GM13976 (cell line): ENCODE measurements around the gene PRKAG2.

Experiments
- DNase-seq: peaks from one replicate; pipeline ENCODE4 v3.0.0; 2012; ENCODE audit warnings: low spot score
- in situ Hi-C: fragments of 300-500 bp; cut with MboI; formaldehyde crosslinking; loops from one replicate; pipeline ENCODE4 v1.12.0; 2022; ENCODE audit warnings: low sequenced_read_pairs, mixed read lengths, inconsistent platforms; ENCODE audit not compliant: unreplicated experiment
- TF ChIP-seq, protein P1 (sequence below): IDR thresholded peaks from 2 replicates; pipeline ENCODE4 v1.5.1; 2012; ENCODE audit warnings: borderline replicate concordance, mild to moderate bottlenecking; ENCODE audit not compliant: insufficient read depth; ENCODE audit errors: extremely low read depth, missing control alignments, control extremely low read depth

PRKAG2 gene

DNA sequence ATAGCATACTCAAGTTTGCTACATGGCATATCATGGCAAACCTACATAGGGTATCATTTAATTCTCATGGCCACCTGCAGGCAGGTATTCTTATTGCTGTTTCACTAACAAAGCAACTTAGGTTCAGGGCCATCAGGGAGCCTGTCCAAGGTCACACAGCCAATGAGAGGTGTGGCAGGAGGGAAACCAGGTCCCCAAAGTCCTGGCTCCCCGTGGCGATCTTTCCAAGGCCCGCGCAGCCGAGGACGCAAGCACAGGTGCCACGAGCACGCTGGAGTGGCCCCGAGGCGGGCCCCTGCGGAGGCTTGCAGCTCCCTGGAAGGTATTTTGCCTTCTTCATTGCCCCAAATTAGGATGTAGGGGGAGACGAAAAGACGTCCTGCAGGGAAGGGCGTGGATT is 20.8 kb downstream of the PRKAG2 start:
- TF ChIP-seq, protein P1, sequence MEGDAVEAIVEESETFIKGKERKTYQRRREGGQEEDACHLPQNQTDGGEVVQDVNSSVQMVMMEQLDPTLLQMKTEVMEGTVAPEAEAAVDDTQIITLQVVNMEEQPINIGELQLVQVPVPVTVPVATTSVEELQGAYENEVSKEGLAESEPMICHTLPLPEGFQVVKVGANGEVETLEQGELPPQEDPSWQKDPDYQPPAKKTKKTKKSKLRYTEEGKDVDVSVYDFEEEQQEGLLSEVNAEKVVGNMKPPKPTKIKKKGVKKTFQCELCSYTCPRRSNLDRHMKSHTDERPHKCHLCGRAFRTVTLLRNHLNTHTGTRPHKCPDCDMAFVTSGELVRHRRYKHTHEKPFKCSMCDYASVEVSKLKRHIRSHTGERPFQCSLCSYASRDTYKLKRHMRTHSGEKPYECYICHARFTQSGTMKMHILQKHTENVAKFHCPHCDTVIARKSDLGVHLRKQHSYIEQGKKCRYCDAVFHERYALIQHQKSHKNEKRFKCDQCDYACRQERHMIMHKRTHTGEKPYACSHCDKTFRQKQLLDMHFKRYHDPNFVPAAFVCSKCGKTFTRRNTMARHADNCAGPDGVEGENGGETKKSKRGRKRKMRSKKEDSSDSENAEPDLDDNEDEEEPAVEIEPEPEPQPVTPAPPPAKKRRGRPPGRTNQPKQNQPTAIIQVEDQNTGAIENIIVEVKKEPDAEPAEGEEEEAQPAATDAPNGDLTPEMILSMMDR, result no peak
- in situ Hi-C loops, result no loop called here
- no peak for DNase-seq

DNA sequence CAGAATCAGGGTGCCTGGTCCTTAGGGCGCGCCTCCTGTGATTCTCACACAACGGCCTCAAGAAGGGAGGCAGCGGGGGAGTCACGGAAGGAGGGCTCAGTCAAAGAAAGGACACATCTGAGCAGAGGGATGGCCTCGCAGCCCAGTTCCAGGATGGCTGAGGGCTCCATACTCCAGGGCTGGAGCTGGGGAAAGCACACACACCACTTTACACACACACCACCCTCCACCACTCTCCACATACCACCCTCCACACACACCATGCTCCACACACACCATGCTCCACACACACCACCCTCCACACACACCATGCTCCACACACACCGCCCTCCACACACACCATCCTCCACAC is 22.2 kb downstream of the PRKAG2 start:
- TF ChIP-seq, protein P1, result no peak
- in situ Hi-C loops, result no loop called here
- no peak for DNase-seq

DNA sequence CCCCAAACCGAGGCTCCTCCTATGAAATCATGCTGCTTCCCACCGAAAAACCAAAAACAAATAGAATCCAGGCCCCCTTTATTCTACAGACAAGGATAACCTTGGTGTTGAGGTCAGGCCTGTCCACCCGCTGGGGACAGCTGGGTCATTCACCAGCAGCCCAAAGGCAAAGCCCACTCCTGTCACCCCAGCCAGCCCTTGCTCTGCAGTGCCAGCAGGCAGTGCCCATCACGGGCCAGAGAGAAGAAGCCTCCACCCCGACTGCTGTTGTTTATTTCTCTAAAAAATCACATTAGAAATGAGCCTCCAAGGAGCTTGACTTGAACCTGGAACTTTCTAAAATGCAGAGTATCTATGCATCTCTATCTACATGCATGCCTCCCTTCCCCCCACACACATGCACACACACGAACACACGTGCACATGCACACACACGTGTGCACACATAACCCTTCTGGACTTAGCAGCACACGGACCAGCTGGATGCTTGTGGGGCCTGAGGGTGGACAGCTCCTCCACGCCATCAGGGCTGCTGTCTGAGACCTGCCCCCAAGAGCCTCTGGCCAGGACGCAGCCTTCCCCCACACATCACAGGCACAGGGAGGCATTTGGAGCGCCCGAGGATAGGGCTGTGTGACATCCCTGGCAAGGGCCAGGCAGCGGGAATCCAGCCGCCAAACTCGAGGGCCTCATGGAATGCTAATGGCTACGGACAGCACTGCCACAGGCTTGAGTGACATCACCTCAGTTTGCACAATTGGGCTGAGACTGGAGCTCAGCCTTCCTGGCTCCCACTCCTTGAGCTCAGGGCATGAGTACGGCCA is 22.8 kb downstream of the PRKAG2 start:
- TF ChIP-seq, protein P1, result no peak
- DNase-seq, result no peak
- in situ Hi-C loops, result no loop called here

DNA sequence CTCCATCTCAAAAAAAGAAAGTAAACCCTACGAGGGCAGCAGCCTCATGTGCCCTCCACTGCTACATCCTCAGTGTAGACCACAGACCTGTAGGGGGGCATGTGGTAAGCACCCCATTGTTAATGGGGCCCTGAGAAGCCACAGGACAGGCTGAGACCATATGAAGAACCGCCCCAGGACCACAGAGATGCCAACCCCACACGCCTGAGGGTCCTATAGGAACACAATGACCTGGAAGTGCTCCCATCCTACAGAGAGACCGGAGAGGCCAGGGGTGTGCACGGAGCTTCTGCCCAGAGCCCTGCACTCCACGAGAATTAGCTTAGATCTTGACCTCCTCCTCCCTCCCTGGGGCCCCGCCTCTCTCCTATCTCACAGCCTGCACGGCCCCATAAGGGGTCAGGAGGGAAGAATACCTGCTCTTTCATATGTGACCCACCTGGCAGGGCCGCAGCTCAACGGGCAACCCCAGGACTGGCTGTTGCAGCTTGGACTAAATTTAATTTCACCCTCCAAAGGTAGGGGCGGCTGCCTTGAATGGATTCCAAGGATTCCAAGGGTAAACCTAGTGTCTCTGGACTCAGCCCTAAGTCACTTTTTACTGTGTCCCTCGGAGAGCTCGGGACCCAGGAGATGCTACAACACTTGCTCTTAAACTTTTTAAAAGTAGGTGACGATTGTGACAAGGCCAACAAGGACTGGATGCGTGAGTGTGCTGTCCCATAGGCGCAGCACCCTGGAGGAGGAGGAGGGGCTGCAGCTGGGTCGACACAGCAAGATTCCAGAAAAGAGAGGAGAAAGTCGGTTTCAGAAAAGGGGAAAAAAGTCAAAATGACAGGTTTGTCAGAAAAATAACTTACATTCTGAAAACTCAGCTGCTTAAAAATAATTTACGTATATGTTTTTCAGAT is 24.2 kb downstream of the PRKAG2 start:
- no peak for DNase-seq
- TF ChIP-seq, protein P1, result no peak
- in situ Hi-C loops, result no loop called here

DNA sequence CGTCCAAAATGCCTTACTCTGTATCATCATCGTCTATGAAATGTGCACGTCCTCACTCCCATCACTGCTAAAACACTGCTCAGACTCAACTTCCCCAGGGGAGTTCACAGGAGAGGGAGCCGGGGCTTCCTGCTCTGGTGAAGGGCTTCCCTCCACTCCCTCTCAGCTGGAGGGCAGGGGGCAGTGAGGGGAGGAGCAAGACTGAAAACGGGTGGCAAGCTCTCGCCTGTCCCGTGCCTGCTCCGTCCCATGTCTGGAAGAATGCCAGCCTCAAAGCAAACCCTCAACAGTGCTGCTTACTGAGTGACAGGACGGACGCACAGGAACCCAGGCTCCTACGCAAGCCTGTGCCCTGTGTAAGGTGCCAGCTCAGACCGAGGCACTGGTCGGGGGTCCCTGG is 25.1 kb downstream of the PRKAG2 start:
- TF ChIP-seq, protein P1, result no peak
- in situ Hi-C loops, result no loop called here
- no peak for DNase-seq

DNA sequence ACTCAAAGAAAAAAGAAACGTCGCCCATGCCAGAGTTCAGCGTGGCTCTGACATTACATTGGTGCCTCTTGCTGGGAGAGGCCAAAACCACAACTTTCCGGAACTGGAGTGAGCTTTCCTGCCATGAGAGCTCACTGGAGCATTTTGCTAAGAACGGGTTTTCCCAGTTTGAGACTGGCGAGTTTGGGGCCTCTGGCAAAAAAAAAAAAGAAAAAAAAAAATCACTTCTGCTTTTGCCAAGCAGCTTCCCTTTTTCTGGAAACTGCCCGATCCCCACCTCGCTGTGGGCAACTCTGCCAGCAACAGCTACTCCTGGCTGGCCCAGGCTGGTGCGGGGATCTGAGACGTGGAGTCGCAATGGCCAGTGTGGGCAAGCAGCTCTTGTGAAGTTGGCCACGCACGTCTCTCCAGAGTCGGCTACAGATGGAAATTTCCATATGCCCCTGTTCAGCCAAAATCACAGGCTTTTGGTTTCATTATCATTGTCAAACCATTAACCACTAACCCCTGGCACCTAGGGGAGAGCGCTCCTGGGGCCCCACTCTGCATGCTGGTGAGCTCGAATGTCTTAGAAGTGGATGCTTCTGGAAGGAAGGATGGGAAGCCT is 25.7 kb downstream of the PRKAG2 start:
- TF ChIP-seq, protein P1, result no peak
- DNase-seq, result no peak
- in situ Hi-C loops, result no loop called here
